Ovary (tissue), 9 donors: ENCODE measurements around the gene B3GALNT2. TPM values are rescaled to one million over a fixed set of nuclear protein-coding genes. Genes with fewer than 3 reads are reported as not detected.

Experiments
- DNase-seq, 5 donors: peaks; one replicate each; pipeline ENCODE4 v3.0.0-alpha.2; 2019 to 2020
- H3K27ac ChIP-seq, 2 donors: fragments of 200-600 bp; one replicate each; pipeline versions ENCODE4 v1.5.1 to v1.8.0; 2019 to 2022
- H3K27me3 ChIP-seq: fragments of 200-600 bp; one replicate; pipeline ENCODE4 v1.8.0; 2022
- H3K36me3 ChIP-seq: fragments of 200-600 bp; sonication (generic); one replicate; pipeline ENCODE4 v1.5.1; 2019
- H3K4me1 ChIP-seq: one replicate; pipeline ENCODE4 v1.8.1; 2013; ENCODE audit warnings: mild to moderate bottlenecking, moderate library complexity; ENCODE audit not compliant: insufficient read depth
- H3K4me3 ChIP-seq: fragments of 200-600 bp; sonication (generic); one replicate; pipeline ENCODE4 v1.5.1; 2017
- H3K9me3 ChIP-seq, 2 donors: fragments of 200-600 bp in 1 of 2; sonication (generic) in 1 of 2; one replicate each; pipeline versions ENCODE4 v1.5.1 to v1.8.1; 2013 to 2019; ENCODE audit warnings: mild to moderate bottlenecking in 1 of 2, moderate library complexity in 1 of 2
- CTCF ChIP-seq, 3 donors: fragments of 450-650 bp in 2 of 3; fragments of 200-600 bp in 1 of 3; IDR thresholded peaks; one replicate each; pipeline versions ENCODE4 v1.5.1 to v1.8.0; 2016 to 2022; ENCODE audit warnings: antibody characterized with exemption in 3 of 3, mild to moderate bottlenecking in 1 of 3
- EP300 ChIP-seq: sonication (generic); formaldehyde crosslinking; IDR thresholded peaks from one replicate; pipeline ENCODE4 v1.6.1; 2017; ENCODE audit warnings: antibody characterized with exemption
- POLR2A ChIP-seq: fragments of 450-650 bp; IDR thresholded peaks from one replicate; pipeline ENCODE4 v1.6.1; 2017; ENCODE audit warnings: antibody characterized with exemption, mild to moderate bottlenecking, moderate library complexity
- WGBS, 3 donors: extraction: QIAGEN DNeasy Blood & Tissue Kit in 1 of 3; methylation state at CpG; one replicate each; pipeline versions ENCODE4 v1.1.5 to v1.1.7; 2013 to 2017; 5-methylcytosine and 5-hydroxymethylcytosine counted together
- intact Hi-C, 4 donors: fragments of 100-400 bp; cut with DNase I; formaldehyde crosslinking; loops; one replicate each; pipeline versions ENCODE4 v1.11.0 to v1.15.1; 2022 to 2023
- polyA plus RNA-seq, 2 donors: library from polyadenylated mRNA; stranded (reverse); fragments of 200-250 nt in 1 of 2; fragments of 350-450 nt in 1 of 2; fragmentation: Illumina TruSeq in 1 of 2; extraction: RNeasy Lipid Tissue Mini Kit (QIAGEN cat#74804) in 1 of 2; gene quantifications; one replicate each; pipeline ENCODE4 v1.2.3, GENCODE V29; 2013 to 2014
- total RNA-seq, 7 donors: library from RNA; depleted of rRNA in 2 of 7; stranded (reverse); fragments of >200 nt in 2 of 7; fragmentation: NEBNext Ultra II Directional in 3 of 7; extraction: Animal tissue kit (Norgen Biotek cat#: 25700) in 3 of 7; gene quantifications; one replicate each; pipeline versions ENCODE4 v1.1.0 to v1.2.4, GENCODE V29; 2016 to 2023
- donor health status: DM: no; HTN: no; CAD: no; lungs with moderate emphysema.
- donor health status: DM: no; HTN: no; CAD: no.
- donor health status: Bipolar disorder and iron deficiency.
- donor health status: DM: yes; HTN: yes; CAD: no.
- donor health status: DM: no; HTN: no; CAD: no.
- donor health status: DM: yes; HTN: yes; CAD: no.

Gene B3GALNT2
- total and polyA plus RNA-seq, 9 donors: 6.2 to 21.5 (median 18.0) TPM

- Histone ChIP-seq H3K27me3 (no peaks in the 10 kb centered on the region), H3K4me3 (no peak overlapping the region), H3K4me1 (no peaks in the 10 kb centered on the region), H3K9me3 (no peaks in the 10 kb centered on the region), H3K27ac (no peak overlapping the region), H3K36me3 (no peaks in the 10 kb centered on the region)
- no peak for DNase-seq
- TF ChIP-seq EP300 (no peak), CTCF (IDR thresholded peaks at IDR 0.05) (no peak), POLR2A (no peak)
- intact Hi-C loops: no loop called here
- 54 to 74% (median 71%) methylated on average over 5 of the region's 5 CpGs for WGBS, 3 donors
Measured at GRCh38 chr1:235450433-235450832, 53.8 kb downstream of the B3GALNT2 start.

- H3K4me1 ChIP-seq: no peaks in the 10 kb centered on the region
- intact Hi-C loops: no loop called here
- no peaks in the 10 kb centered on the region for H3K36me3 ChIP-seq
- H3K9me3 ChIP-seq: no peaks in the 10 kb centered on the region
- H3K4me3 ChIP-seq: no peak overlapping the region
- no peak overlapping the region for H3K27ac ChIP-seq
- WGBS, 3 donors: 84 to 89% (median 84%) methylated on average over 7 of the region's 7 CpGs
- H3K27me3 ChIP-seq: no peaks in the 10 kb centered on the region
- TF ChIP-seq EP300: no peak
- TF ChIP-seq POLR2A: no peak
- TF ChIP-seq CTCF (IDR thresholded peaks at IDR 0.05): no peak
- DNase-seq: no peak
Measured at GRCh38 chr1:235448616-235449015, 55.6 kb downstream of the B3GALNT2 start.

GRCh38 chr1:235442788-235443429 is 61.3 kb downstream of the B3GALNT2 start:
- no peak overlapping the region for H3K27ac ChIP-seq

GRCh38 chr1:235441159-235441685 is 63.0 kb downstream of the B3GALNT2 start:
- no peak overlapping the region for H3K27ac ChIP-seq
- WGBS, 3 donors: 86 to 91% (median 90%) methylated on average over 6 of the region's 6 CpGs
- no peaks in the 10 kb centered on the region for H3K4me1 ChIP-seq
- H3K4me3 ChIP-seq: no peak overlapping the region
- no peak for DNase-seq
- no peaks in the 10 kb centered on the region for H3K36me3 ChIP-seq
- no peaks in the 10 kb centered on the region for H3K9me3 ChIP-seq
- H3K27me3 ChIP-seq: no peaks in the 10 kb centered on the region
- TF ChIP-seq EP300 (no peak), CTCF (IDR thresholded peaks at IDR 0.05) (no peak), POLR2A (no peak)
- intact Hi-C loops: no loop called here

More at GRCh38 chr1:235442788-235443429, 61.3 kb downstream of the B3GALNT2 start:
- intact Hi-C loops: no loop called here
- Histone ChIP-seq H3K4me1 (no peaks in the 10 kb centered on the region), H3K27me3 (no peaks in the 10 kb centered on the region), H3K36me3 (no peaks in the 10 kb centered on the region), H3K9me3 (no peaks in the 10 kb centered on the region), H3K4me3 (no peak overlapping the region)
- no peak for DNase-seq
- 80 to 84% (median 81%) methylated on average over 9 of the region's 9 CpGs for WGBS, 3 donors
- TF ChIP-seq EP300 (no peak), CTCF (IDR thresholded peaks at IDR 0.05) (no peak), POLR2A (no peak)
